DOHH2 (cell line): Measurements from ENCODE around the gene GGACT.

ENCODE experiments used
- H3F3A ChIP-seq: fragments of 200-600 bp; sonication (generic), shearing (Covaris generic); 2 replicates; pipeline ENCODE4 v1.6.0; 2016; ENCODE audit warnings: antibody characterized with exemption, mild to moderate bottlenecking; ENCODE audit not compliant: control insufficient read depth, insufficient read depth
- H3K27ac ChIP-seq: fragments of 200-600 bp; sonication (generic); 2 replicates; pipeline ENCODE4 v1.5.1; 2014; ENCODE audit warnings: low read depth, mild to moderate bottlenecking, low read length, moderate library complexity
- H3K27me3 ChIP-seq: fragments of 200-600 bp; sonication (generic); 2 replicates; pipeline ENCODE4 v1.6.1; 2014; ENCODE audit warnings: mild to moderate bottlenecking, low read length, mixed read lengths; ENCODE audit not compliant: control insufficient read depth
- H3K36me3 ChIP-seq: fragments of 200-600 bp; sonication (generic); 2 replicates; pipeline ENCODE4 v1.6.1; 2014; ENCODE audit warnings: mild to moderate bottlenecking, low read length, moderate library complexity, mixed read lengths; ENCODE audit not compliant: control insufficient read depth
- H3K4me1 ChIP-seq: fragments of 200-600 bp; sonication (generic); 2 replicates; pipeline ENCODE4 v1.6.1; 2014; ENCODE audit warnings: mild to moderate bottlenecking, low read length, mixed read lengths; ENCODE audit not compliant: control insufficient read depth
- H3K4me2 ChIP-seq: fragments of 200-600 bp; sonication (generic); 2 replicates; pipeline ENCODE4 v1.6.0; 2014; ENCODE audit warnings: mild to moderate bottlenecking, low read length, moderate library complexity
- H3K4me3 ChIP-seq: fragments of 200-600 bp; sonication (generic); 2 replicates; pipeline ENCODE4 v1.5.1; 2014; ENCODE audit warnings: mild to moderate bottlenecking, low read length, mixed read lengths
- H3K79me2 ChIP-seq: fragments of 200-600 bp; sonication (generic); 2 replicates; pipeline ENCODE4 v1.6.1; 2014; ENCODE audit warnings: mild to moderate bottlenecking, low read length, mixed read lengths; ENCODE audit not compliant: control insufficient read depth
- H3K9me2 ChIP-seq: fragments of 200-600 bp; sonication (generic); replicated peaks from 2 replicates; pipeline ENCODE4 v1.6.1; 2014; ENCODE audit warnings: mild to moderate bottlenecking, low read length, mixed read lengths; ENCODE audit not compliant: control insufficient read depth
- H3K9me3 ChIP-seq: fragments of 200-600 bp; sonication (generic); 2 replicates; pipeline ENCODE4 v1.6.1; 2014; ENCODE audit warnings: antibody characterized with exemption, low read length, mixed read lengths; ENCODE audit not compliant: control insufficient read depth, insufficient read depth
- H4K20me1 ChIP-seq: fragments of 200-600 bp; sonication (generic); 2 replicates; pipeline ENCODE4 v1.6.0; 2014; ENCODE audit warnings: low read depth, mild to moderate bottlenecking, antibody characterized with exemption, low read length, moderate library complexity; ENCODE audit not compliant: control insufficient read depth, insufficient read depth
- CTCF ChIP-seq: fragments of 200-600 bp; sonication (generic); IDR thresholded peaks from one replicate; pipeline ENCODE4 v1.5.1; 2014; ENCODE audit warnings: antibody characterized with exemption, mild to moderate bottlenecking, low read depth, low read length; ENCODE audit not compliant: poor library complexity, severe bottlenecking
- EZH2phosphoT487 ChIP-seq: fragments of 200-600 bp; sonication (generic); IDR thresholded peaks from 2 replicates; pipeline ENCODE4 v1.6.1; 2017; ENCODE audit warnings: borderline replicate concordance, mild to moderate bottlenecking, antibody characterized with exemption, low read length, moderate library complexity, mixed read lengths

Gene GGACT

GRCh38 chr13:100540621-100541020, 48.0 kb downstream of the GGACT start:
- Histone ChIP-seq H3K27ac (no peak overlapping the region), H3K4me1 (peaks cover 6% of the 10 kb centered on the region), H3K9me3 (no peaks in the 10 kb centered on the region), H3K27me3 (no peaks in the 10 kb centered on the region), H4K20me1 (no peaks in the 10 kb centered on the region), H3K4me2 (no peak overlapping the region), H3K9me2 (no peaks in the 10 kb centered on the region), H3F3A (no peaks in the 10 kb centered on the region), H3K36me3 (no peaks in the 10 kb centered on the region), H3K4me3 (no peak overlapping the region), H3K79me2 (no peaks in the 10 kb centered on the region)
- no peak for TF ChIP-seq EZH2phosphoT487
- TF ChIP-seq CTCF = no peak

GRCh38 chr13:100537951-100538462, 50.6 kb downstream of the GGACT start:
- no peaks in the 10 kb centered on the region for H3F3A ChIP-seq
- H3K27me3 ChIP-seq = no peaks in the 10 kb centered on the region
- no peaks in the 10 kb centered on the region for H3K79me2 ChIP-seq
- no peak overlapping the region for H3K27ac ChIP-seq
- H3K4me3 ChIP-seq = no peak overlapping the region
- H3K4me2 ChIP-seq = no peak overlapping the region
- no peaks in the 10 kb centered on the region for H4K20me1 ChIP-seq
- no peaks in the 10 kb centered on the region for H3K9me2 ChIP-seq
- H3K9me3 ChIP-seq = no peaks in the 10 kb centered on the region
- TF ChIP-seq CTCF (no peak), EZH2phosphoT487 (no peak)
- H3K36me3 ChIP-seq = no peaks in the 10 kb centered on the region
- H3K4me1 ChIP-seq = peaks cover 6% of the 10 kb centered on the region

- Histone ChIP-seq H4K20me1 (no peaks in the 10 kb centered on the region), H3K4me1 (peaks cover 2% of the 10 kb centered on the region), H3K79me2 (no peaks in the 10 kb centered on the region), H3K4me2 (no peak overlapping the region), H3K9me2 (no peaks in the 10 kb centered on the region), H3K4me3 (no peak overlapping the region), H3K36me3 (no peaks in the 10 kb centered on the region), H3K27ac (no peak overlapping the region), H3K27me3 (no peaks in the 10 kb centered on the region), H3F3A (no peaks in the 10 kb centered on the region), H3K9me3 (no peaks in the 10 kb centered on the region)
- TF ChIP-seq EZH2phosphoT487 = no peak
- TF ChIP-seq CTCF = no peak
Measured at GRCh38 chr13:100537486-100537885, 51.1 kb downstream of the GGACT start.
